GM19468 (cell line): ENCODE results near the gene CXCL1.
"Not testable (repeated sequence)": the region's sequence is repeated elsewhere in the genome, so short reads cannot be mapped to it uniquely, and the experiment has no call there.

ENCODE experiments used
- ATAC-seq: cut with Tn5 transposase; IDR thresholded peaks from one replicate; pipeline ENCODE4 v1.9.1; 2021; ENCODE audit warnings: mild to moderate bottlenecking, moderate library complexity, moderate number of reproducible peaks; ENCODE audit not compliant: unreplicated experiment; ENCODE audit errors: extremely low read depth

CXCL1 gene

GRCh38 chr4:73871511-73872310, 2.5 kb downstream of the CXCL1 start:
- ATAC-seq: no peak

GRCh38 chr4:73872316-73873108, 3.3 kb downstream of the CXCL1 start:
- ATAC-seq: no peak

GRCh38 chr4:73874386-73874785, 5.2 kb downstream of the CXCL1 start:
- no peak for ATAC-seq

- no peak for ATAC-seq
Observed at GRCh38 chr4:73875401-73875800, 6.2 kb downstream of the CXCL1 start.

- ATAC-seq: no peak
Observed at GRCh38 chr4:73883306-73883705, 14.1 kb downstream of the CXCL1 start.

GRCh38 chr4:73885574-73886267, 16.5 kb downstream of the CXCL1 start:
- ATAC-seq: no peak

GRCh38 chr4:73891326-73891725, 22.1 kb downstream of the CXCL1 start:
- ATAC-seq: no peak

- no peak for ATAC-seq
Observed at GRCh38 chr4:73891739-73892405, 22.7 kb downstream of the CXCL1 start.

GRCh38 chr4:73892966-73893365, 23.8 kb downstream of the CXCL1 start:
- ATAC-seq: no peak

- ATAC-seq: no peak
Observed at GRCh38 chr4:73894001-73894400, 24.8 kb downstream of the CXCL1 start.

- no peak for ATAC-seq
Observed at GRCh38 chr4:73895201-73896175, 26.3 kb downstream of the CXCL1 start.

- ATAC-seq: no peak
Observed at GRCh38 chr4:73896416-73896815, 27.2 kb downstream of the CXCL1 start.

- no peak for ATAC-seq
Observed at GRCh38 chr4:73897380-73898136, 28.4 kb downstream of the CXCL1 start.

GRCh38 chr4:73899338-73899737, 30.1 kb downstream of the CXCL1 start:
- not testable (repeated sequence) for ATAC-seq

GRCh38 chr4:73901031-73901430, 31.8 kb downstream of the CXCL1 start:
- no peak for ATAC-seq

- no peak for ATAC-seq
Observed at GRCh38 chr4:73902038-73902637, 32.9 kb downstream of the CXCL1 start.

- no peak for ATAC-seq
Observed at GRCh38 chr4:73902817-73903547, 33.8 kb downstream of the CXCL1 start.
